GM21723 (cell line): ENCODE results near the gene ADCK1.
"Not testable (repeated sequence)": the region's sequence is repeated elsewhere in the genome, so short reads cannot be mapped to it uniquely, and the experiment has no call there.

Experiments used
- ATAC-seq: cut with Tn5 transposase; IDR thresholded peaks from one replicate; pipeline ENCODE4 v1.9.1; 2021; ENCODE audit warnings: mild to moderate bottlenecking, moderate library complexity; ENCODE audit not compliant: unreplicated experiment

Gene ADCK1

GRCh38 chr14:77892890-77893484, 93.1 kb downstream of the ADCK1 start:
- ATAC-seq, result no peak

GRCh38 chr14:77897374-77897773, 97.5 kb downstream of the ADCK1 start:
- no peak for ATAC-seq

- ATAC-seq, result no peak
Measured at GRCh38 chr14:77902811-77903210, 102.9 kb downstream of the ADCK1 start.

- no peak for ATAC-seq
Measured at GRCh38 chr14:77903221-77903620, 103.3 kb downstream of the ADCK1 start.

- no peak for ATAC-seq
Measured at GRCh38 chr14:77903937-77904617, 104.2 kb downstream of the ADCK1 start.

- no peak for ATAC-seq
Measured at GRCh38 chr14:77906446-77906845, 106.5 kb downstream of the ADCK1 start.

GRCh38 chr14:77908847-77909246, 108.9 kb downstream of the ADCK1 start:
- no peak for ATAC-seq

GRCh38 chr14:77909911-77910310, 110.0 kb downstream of the ADCK1 start:
- no peak for ATAC-seq

- ATAC-seq, result no peak
Measured at GRCh38 chr14:77910506-77910905, 110.6 kb downstream of the ADCK1 start.

- no peak for ATAC-seq
Measured at GRCh38 chr14:77911356-77911755, 111.4 kb downstream of the ADCK1 start.

- ATAC-seq, result no peak
Measured at GRCh38 chr14:77912754-77913556, 113.0 kb downstream of the ADCK1 start.

- no peak for ATAC-seq
Measured at GRCh38 chr14:77914073-77914721, 114.3 kb downstream of the ADCK1 start.

GRCh38 chr14:77915390-77915789, 115.5 kb downstream of the ADCK1 start:
- ATAC-seq, result not testable (repeated sequence)

GRCh38 chr14:77917491-77918201, 117.7 kb downstream of the ADCK1 start:
- ATAC-seq, result no peak

GRCh38 chr14:77918448-77918847, 118.5 kb downstream of the ADCK1 start:
- ATAC-seq, result no peak

GRCh38 chr14:77920312-77920711, 120.4 kb downstream of the ADCK1 start:
- no peak for ATAC-seq

- ATAC-seq, result no peak
Measured at GRCh38 chr14:77921818-77922217, 121.9 kb downstream of the ADCK1 start.

GRCh38 chr14:77923131-77923936, 123.4 kb downstream of the ADCK1 start:
- no peak for ATAC-seq

GRCh38 chr14:77924141-77924948, 124.4 kb downstream of the ADCK1 start:
- ATAC-seq, result no peak
